Measurements from ENCODE around the gene PPP2R2B. TPM values are rescaled to one million over a fixed set of nuclear protein-coding genes. Genes with fewer than 3 reads are reported as not detected.

The PPP2R2B gene
- total and polyA plus RNA-seq, 12 donors, result 0.35 to 11.7 (median 4.7) TPM

DNA sequence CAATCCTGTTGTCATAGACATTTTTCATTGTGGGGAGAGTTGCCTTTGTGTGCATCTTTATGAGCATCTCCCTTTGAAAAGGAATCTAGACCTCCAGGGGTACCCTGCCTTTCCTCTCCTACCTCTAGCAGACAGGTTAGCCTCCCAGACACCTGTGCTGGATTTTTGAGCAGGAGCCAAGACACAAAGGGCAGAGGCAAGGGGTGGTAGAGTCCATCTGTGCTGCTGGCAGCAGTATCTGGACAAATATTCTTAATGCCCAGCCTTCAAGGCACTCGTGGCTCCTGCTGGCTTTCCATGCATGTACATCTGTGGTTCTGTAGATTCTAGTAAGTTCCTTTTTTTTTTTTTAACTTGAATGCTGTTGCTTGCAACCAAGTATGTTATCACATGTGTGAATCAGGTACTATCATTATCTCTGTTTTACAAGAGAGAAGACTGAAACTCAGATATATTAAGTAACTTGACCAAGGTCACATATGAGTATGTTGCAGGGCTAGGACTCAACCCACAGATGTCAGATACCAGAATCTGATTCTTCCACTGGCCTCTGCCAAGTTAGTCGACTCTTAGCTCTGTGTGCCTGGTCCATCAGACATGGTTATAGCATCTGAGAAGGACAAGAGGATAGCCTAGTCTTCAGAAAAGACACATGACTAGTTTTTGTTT, 329.6 kb downstream of the PPP2R2B start:
- TF ChIP-seq, protein P1, sequence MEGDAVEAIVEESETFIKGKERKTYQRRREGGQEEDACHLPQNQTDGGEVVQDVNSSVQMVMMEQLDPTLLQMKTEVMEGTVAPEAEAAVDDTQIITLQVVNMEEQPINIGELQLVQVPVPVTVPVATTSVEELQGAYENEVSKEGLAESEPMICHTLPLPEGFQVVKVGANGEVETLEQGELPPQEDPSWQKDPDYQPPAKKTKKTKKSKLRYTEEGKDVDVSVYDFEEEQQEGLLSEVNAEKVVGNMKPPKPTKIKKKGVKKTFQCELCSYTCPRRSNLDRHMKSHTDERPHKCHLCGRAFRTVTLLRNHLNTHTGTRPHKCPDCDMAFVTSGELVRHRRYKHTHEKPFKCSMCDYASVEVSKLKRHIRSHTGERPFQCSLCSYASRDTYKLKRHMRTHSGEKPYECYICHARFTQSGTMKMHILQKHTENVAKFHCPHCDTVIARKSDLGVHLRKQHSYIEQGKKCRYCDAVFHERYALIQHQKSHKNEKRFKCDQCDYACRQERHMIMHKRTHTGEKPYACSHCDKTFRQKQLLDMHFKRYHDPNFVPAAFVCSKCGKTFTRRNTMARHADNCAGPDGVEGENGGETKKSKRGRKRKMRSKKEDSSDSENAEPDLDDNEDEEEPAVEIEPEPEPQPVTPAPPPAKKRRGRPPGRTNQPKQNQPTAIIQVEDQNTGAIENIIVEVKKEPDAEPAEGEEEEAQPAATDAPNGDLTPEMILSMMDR (IDR thresholded peaks at IDR 0.05), result no peak
- TF ChIP-seq POLR2A (IDR thresholded peaks at IDR 0.05), result no peak
- DNase-seq, result no peak
- no peaks in the 10 kb centered on the region for H3K4me1 ChIP-seq (replicated peaks in 1 of 2)
- intact Hi-C loops (cut with DNase I), result loop anchor here in 1 of 2 donors (10.0 kb wide), 1 partner anchor 416 kb away; no protein-coding TSS in a partner anchor
- no peak overlapping the region for H3K4me3 ChIP-seq
- no peak overlapping the region for H3K27ac ChIP-seq
- H3K36me3 ChIP-seq (replicated peaks in 1 of 2), result no peaks in the 10 kb centered on the region
- H3K27me3 ChIP-seq, result no peaks in the 10 kb centered on the region
- WGBS, 4 donors, result 26 to 41% (median 31%) methylated on average over 2 of the region's 2 CpGs
- no peaks in the 10 kb centered on the region for H3K9me3 ChIP-seq (replicated peaks in 1 of 3)

DNA sequence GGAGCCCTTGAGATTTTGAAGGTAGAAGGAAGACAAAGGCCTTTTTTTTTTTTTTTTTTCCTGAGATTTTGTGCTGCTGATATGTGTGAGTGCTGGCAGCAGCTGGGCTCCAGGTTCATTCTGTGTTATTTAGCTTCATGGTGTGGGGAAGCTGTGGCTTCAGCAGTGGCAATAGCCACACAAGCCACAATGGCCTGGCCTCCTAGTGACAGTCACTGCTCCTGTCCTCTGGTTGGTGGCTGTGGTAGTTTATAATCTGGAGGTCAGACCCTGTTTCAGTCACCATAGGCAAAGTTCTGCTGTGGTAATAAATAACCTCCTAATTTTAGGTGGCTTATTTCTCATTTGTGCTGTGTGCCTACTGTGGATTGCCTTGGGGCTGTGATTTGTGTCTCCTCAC, 334.3 kb downstream of the PPP2R2B start:
- intact Hi-C loops (cut with DNase I), result loop anchor here (5.0 to 10.0 kb wide), 2 partner anchors 421 to 423 kb away; no protein-coding TSS in a partner anchor
- TF ChIP-seq, protein P1 (IDR thresholded peaks at IDR 0.05), result no peak
- TF ChIP-seq POLR2A (IDR thresholded peaks at IDR 0.05), result no peak

DNA sequence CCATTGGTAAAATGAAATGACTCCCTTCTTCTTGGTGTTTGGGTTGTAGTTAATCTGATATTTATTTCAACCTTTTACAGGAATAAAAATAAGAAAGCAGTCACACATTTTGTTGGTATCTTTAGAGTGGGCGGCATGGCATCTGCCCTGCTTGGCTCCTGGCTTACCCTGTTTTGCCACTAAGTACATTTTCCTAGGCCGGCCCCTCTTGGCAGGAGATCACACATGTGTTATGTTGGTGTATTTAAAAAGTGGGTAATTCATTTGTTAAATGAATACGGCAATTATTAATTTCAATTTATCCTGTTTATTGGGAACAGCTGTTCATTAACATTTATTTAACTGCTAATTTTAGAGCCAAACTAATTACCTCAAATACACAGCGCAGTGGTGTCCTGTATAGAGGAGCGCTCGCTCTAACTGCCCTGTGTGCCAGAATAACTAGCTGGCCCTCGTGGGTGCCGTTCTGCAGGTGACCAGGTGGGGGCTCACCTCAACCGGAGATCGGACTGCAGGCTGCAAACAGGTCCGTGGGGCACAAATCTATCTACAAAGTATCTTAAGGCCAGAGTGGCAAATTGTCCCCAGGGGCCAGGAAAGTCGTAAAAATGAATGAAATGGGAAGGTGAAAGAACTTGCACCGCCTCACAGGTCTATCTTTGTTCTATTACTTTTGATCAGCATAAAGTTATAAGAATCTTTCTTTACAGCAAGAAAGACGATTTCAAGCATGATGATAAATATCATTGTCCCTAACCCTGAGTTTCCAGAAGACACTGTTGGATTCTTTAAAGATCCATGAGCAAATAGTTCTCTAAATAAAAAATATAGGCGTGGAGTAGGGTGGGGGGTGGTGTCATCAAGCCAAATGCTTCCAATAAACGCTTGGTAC, 336.4 kb downstream of the PPP2R2B start:
- no peak overlapping the region for H3K27ac ChIP-seq
- H3K36me3 ChIP-seq (replicated peaks in 1 of 2), result no peaks in the 10 kb centered on the region
- intact Hi-C loops (cut with DNase I), result loop anchor here (5.0 to 10.0 kb wide), 2 partner anchors 423 to 425 kb away; no protein-coding TSS in a partner anchor
- no peaks in the 10 kb centered on the region for H3K27me3 ChIP-seq
- peak; percentile 64 to 91 (median 80) for DNase-seq
- TF ChIP-seq, protein P1 (IDR thresholded peaks at IDR 0.05), result peak; percentile 66 to 84 (median 74)
- TF ChIP-seq POLR2A (IDR thresholded peaks at IDR 0.05), result no peak
- WGBS, 4 donors, result 23 to 28% (median 26%) methylated on average over 13 to 16 of the region's 16 CpGs
- H3K4me3 ChIP-seq, result no peak overlapping the region
- no peaks in the 10 kb centered on the region for H3K9me3 ChIP-seq (replicated peaks in 1 of 3)
- H3K4me1 ChIP-seq (replicated peaks in 1 of 2), result no peaks in the 10 kb centered on the region

More for the DNA sequence above, 334.3 kb downstream of the PPP2R2B start:
- H3K4me3 ChIP-seq, result no peak overlapping the region
- no peaks in the 10 kb centered on the region for H3K27me3 ChIP-seq
- H3K4me1 ChIP-seq (replicated peaks in 1 of 2), result no peaks in the 10 kb centered on the region
- DNase-seq, result no peak
- no peaks in the 10 kb centered on the region for H3K36me3 ChIP-seq (replicated peaks in 1 of 2)
- no peaks in the 10 kb centered on the region for H3K9me3 ChIP-seq (replicated peaks in 1 of 3)
- no peak overlapping the region for H3K27ac ChIP-seq

DNA sequence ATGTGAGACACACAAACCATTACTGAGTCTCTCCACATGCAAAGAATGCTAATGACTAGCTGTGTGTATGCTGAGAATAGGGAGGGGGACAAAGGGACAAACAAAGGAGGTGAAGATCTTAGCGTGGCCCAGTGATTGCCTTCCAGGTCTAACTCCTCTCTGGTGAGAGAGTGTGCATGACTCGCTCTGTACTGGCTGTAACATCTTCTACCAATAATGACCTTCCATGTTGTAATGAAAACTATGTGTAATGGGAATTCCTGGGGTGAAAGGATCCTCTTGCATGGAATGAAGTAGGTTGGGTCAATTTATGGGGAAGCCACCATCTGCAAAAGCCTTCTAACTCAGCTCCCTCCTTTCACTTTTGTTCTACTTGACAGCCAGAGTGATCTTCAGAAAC, 338.1 kb downstream of the PPP2R2B start:
- WGBS, 4 donors, result 80 to 95% (median 91%) methylated on average over 2 of the region's 2 CpGs
- Histone ChIP-seq H3K9me3 (replicated peaks in 1 of 3) (no peaks in the 10 kb centered on the region), H3K4me1 (replicated peaks in 1 of 2) (no peaks in the 10 kb centered on the region), H3K27me3 (no peaks in the 10 kb centered on the region), H3K27ac (no peak overlapping the region), H3K4me3 (no peak overlapping the region), H3K36me3 (replicated peaks in 1 of 2) (no peaks in the 10 kb centered on the region)
- no peak for TF ChIP-seq POLR2A (IDR thresholded peaks at IDR 0.05)
- TF ChIP-seq, protein P1 (IDR thresholded peaks at IDR 0.05), result no peak
- DNase-seq, result no peak
- intact Hi-C loops (cut with DNase I), result loop anchor here (5.0 to 10.0 kb wide), 2 partner anchors 424 to 427 kb away; no protein-coding TSS in a partner anchor
